Measurements from ENCODE around the gene GEMIN5. TPM values are rescaled to one million over a fixed set of nuclear protein-coding genes. Genes with fewer than 3 reads are reported as not detected.
"Not testable (repeated sequence)": the region's sequence is repeated elsewhere in the genome, so short reads cannot be mapped to it uniquely, and the experiment has no call there.

The GEMIN5 gene
- total RNA-seq, 1 experiment from 2014 or later = 35.8 TPM

DNA sequence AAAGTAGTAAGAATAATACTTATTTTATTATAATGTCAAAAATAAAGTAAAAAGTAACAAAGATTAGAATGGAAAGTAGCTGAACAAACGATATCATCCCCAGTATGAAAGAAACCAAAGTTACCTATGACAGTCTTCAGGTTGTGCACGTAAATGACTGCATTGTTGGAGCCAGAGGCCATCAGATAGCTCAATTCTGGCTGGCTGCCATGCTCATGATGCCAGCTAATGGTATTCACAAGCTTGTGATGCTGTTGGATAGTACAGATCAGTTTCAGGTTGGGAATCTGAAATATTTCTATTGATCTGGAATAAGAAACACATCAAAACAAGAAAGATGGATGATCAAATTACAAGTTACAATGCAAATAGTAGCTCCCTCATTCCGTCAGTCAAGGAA is 21.1 kb downstream of the GEMIN5 start:
- Histone ChIP-seq H3K79me2 (ENCODE audit: insufficient read depth, low read length) (no peaks in the 10 kb centered on the region), H2BK5ac (ENCODE audit: insufficient read length, low read length) (no peak overlapping the region), H3K14ac (ENCODE audit: insufficient read depth, low read length) (no peak overlapping the region), H2BK120ac (ENCODE audit: low read depth, low read length, poor library complexity, severe bottlenecking) (no peak overlapping the region), H3K18ac (ENCODE audit: insufficient read length, low read depth, low read length) (no peak overlapping the region), H4K91ac (ENCODE audit: insufficient read length, low read depth, low read length) (no peak overlapping the region), H3K4me2 (ENCODE audit: insufficient read depth, insufficient read length, low read length) (no peak overlapping the region), H3K79me1 (ENCODE audit: insufficient read depth, low read depth, low read length, poor library complexity, severe bottlenecking) (no peaks in the 10 kb centered on the region), H2BK15ac (ENCODE audit: low read depth, low read length) (no peak overlapping the region), H2AK5ac (ENCODE audit: insufficient read length, low read length) (no peak overlapping the region), H4K5ac (ENCODE audit: insufficient read length, low read depth, low read length) (no peak overlapping the region), H4K20me1 (ENCODE audit: control insufficient read depth, insufficient read depth, insufficient read length) (no peaks in the 10 kb centered on the region), H3T11ph (ENCODE audit: low read length) (no peak overlapping the region), H3K27me3 (ENCODE audit: insufficient read depth, low read length) (no peaks in the 10 kb centered on the region), H2BK20ac (ENCODE audit: low read depth, low read length, poor library complexity, severe bottlenecking) (no peak overlapping the region), H3K9ac (ENCODE audit: extremely low read depth, insufficient read length, low read length) (no peak overlapping the region), H3K4ac (ENCODE audit: low read depth, low read length) (no peak overlapping the region), H3K9me3 (ENCODE audit: control insufficient read depth, low read depth, low read length) (no peaks in the 10 kb centered on the region), H3K23me2 (ENCODE audit: insufficient read length, low read depth, low read length, poor library complexity, severe bottlenecking) (no peaks in the 10 kb centered on the region), H3K56ac (ENCODE audit: insufficient read length, low read depth, low read length) (no peak overlapping the region), H2BK12ac (ENCODE audit: insufficient read length, low read depth, low read length) (no peak overlapping the region), H3K23ac (ENCODE audit: insufficient read length, low read depth, low read length) (no peak overlapping the region), H2AFZ (ENCODE audit: low read length) (no peak overlapping the region), H3K27ac (ENCODE audit: insufficient read length, low read depth, low read length) (no peak overlapping the region), H4K8ac (replicated peaks; ENCODE audit: insufficient read length, low read depth, low read length) (no peak overlapping the region), H3K4me1 (ENCODE audit: insufficient read depth, low read length) (no peaks in the 10 kb centered on the region)
- no CpG with 5 or more reads among the region's 3 CpGs for WGBS (ENCODE audit: extremely low coverage, insufficient read length, low lambda C conversion rate)
- TF ChIP-seq, protein P1, sequence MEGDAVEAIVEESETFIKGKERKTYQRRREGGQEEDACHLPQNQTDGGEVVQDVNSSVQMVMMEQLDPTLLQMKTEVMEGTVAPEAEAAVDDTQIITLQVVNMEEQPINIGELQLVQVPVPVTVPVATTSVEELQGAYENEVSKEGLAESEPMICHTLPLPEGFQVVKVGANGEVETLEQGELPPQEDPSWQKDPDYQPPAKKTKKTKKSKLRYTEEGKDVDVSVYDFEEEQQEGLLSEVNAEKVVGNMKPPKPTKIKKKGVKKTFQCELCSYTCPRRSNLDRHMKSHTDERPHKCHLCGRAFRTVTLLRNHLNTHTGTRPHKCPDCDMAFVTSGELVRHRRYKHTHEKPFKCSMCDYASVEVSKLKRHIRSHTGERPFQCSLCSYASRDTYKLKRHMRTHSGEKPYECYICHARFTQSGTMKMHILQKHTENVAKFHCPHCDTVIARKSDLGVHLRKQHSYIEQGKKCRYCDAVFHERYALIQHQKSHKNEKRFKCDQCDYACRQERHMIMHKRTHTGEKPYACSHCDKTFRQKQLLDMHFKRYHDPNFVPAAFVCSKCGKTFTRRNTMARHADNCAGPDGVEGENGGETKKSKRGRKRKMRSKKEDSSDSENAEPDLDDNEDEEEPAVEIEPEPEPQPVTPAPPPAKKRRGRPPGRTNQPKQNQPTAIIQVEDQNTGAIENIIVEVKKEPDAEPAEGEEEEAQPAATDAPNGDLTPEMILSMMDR (conservative IDR thresholded peaks at IDR 0.05) = no peak
- Mint-ChIP-seq H3K4me1 (no peaks in the 10 kb centered on the region), H3K27ac (no peak overlapping the region), H3K9me3 (no peaks in the 10 kb centered on the region), H3K36me3 (ENCODE audit: insufficient read depth in 1 of 3, low read depth in 3 of 3) (peaks cover 16 to 75% (median 55%) of the 10 kb centered on the region in 3 experiments), H3K4me3 (no peak overlapping the region), H3K27me3 (ENCODE audit: low read depth) (no peaks in the 10 kb centered on the region)
- DNase-seq = no peak

DNA sequence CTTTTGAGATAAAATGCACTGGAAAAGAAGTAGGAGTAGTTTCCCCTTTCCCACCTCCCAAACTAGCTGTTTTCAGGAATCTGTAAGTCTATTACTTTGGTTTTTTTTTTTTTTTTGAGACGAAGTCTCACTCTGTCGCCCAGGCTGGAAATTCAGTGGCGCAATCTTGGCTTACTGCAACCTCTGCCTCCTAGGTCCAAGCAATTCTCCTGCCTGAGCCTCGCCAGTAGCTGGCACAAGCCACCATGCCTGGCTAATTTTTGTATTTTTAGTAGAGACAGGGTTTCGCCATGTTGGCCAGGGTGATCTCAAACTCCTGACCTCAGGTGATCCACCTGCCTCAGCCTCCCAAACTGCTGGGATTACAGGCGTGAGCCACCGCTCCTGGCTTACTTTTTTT is 32.4 kb downstream of the GEMIN5 start:
- not testable (repeated sequence) for H2BK120ac ChIP-seq (ENCODE audit: low read depth, low read length, poor library complexity, severe bottlenecking); H3K14ac ChIP-seq (ENCODE audit: insufficient read depth, low read length); H3K4me1 Mint-ChIP-seq; H3K23ac ChIP-seq (ENCODE audit: insufficient read length, low read depth, low read length); H3K27me3 ChIP-seq (ENCODE audit: insufficient read depth, low read length); H3T11ph ChIP-seq (ENCODE audit: low read length); H2BK20ac ChIP-seq (ENCODE audit: low read depth, low read length, poor library complexity, severe bottlenecking); H3K79me1 ChIP-seq (ENCODE audit: insufficient read depth, low read depth, low read length, poor library complexity, severe bottlenecking); H2BK15ac ChIP-seq (ENCODE audit: low read depth, low read length); H3K4me2 ChIP-seq (ENCODE audit: insufficient read depth, insufficient read length, low read length); H2AFZ ChIP-seq (ENCODE audit: low read length); H4K20me1 ChIP-seq (ENCODE audit: control insufficient read depth, insufficient read depth, insufficient read length); H2BK5ac ChIP-seq (ENCODE audit: insufficient read length, low read length); DNase-seq; H2AK5ac ChIP-seq (ENCODE audit: insufficient read length, low read length); H3K56ac ChIP-seq (ENCODE audit: insufficient read length, low read depth, low read length); H4K5ac ChIP-seq (ENCODE audit: insufficient read length, low read depth, low read length); H4K8ac ChIP-seq (replicated peaks; ENCODE audit: insufficient read length, low read depth, low read length); H3K9me3 Mint-ChIP-seq; H3K9ac ChIP-seq (ENCODE audit: extremely low read depth, insufficient read length, low read length); H3K27ac Mint-ChIP-seq; H2BK12ac ChIP-seq (ENCODE audit: insufficient read length, low read depth, low read length); H3K23me2 ChIP-seq (ENCODE audit: insufficient read length, low read depth, low read length, poor library complexity, severe bottlenecking); H3K4me3 Mint-ChIP-seq; H3K27ac ChIP-seq (ENCODE audit: insufficient read length, low read depth, low read length); H3K9me3 ChIP-seq (ENCODE audit: control insufficient read depth, low read depth, low read length); H3K4ac ChIP-seq (ENCODE audit: low read depth, low read length); H3K18ac ChIP-seq (ENCODE audit: insufficient read length, low read depth, low read length); H3K79me2 ChIP-seq (ENCODE audit: insufficient read depth, low read length); H3K27me3 Mint-ChIP-seq (ENCODE audit: low read depth); H3K4me1 ChIP-seq (ENCODE audit: insufficient read depth, low read length); H4K91ac ChIP-seq (ENCODE audit: insufficient read length, low read depth, low read length)
- H3K36me3 Mint-ChIP-seq (ENCODE audit: insufficient read depth in 1 of 3, low read depth in 3 of 3) = peaks cover 30 to 92% (median 64%) of the 10 kb centered on the region in 3 experiments; a peak in 6 of 7 replicates
- whole genome bisulfite sequencing (ENCODE audit: extremely low coverage, insufficient read length, low lambda C conversion rate) = no CpG with 5 or more reads among the region's 7 CpGs
